GM23248 (cell line): Measurements from ENCODE around the gene MORN1.

ENCODE experiments used
- EZH2 ChIP-seq: fragments of 200-600 bp; sonication (generic); IDR thresholded peaks from 2 replicates; pipeline ENCODE4 v1.6.1; 2018; ENCODE audit warnings: antibody characterized with exemption, mild to moderate bottlenecking; ENCODE audit not compliant: insufficient read depth, poor library complexity, severe bottlenecking
- EZH2phosphoT487 ChIP-seq: fragments of 200-600 bp; sonication (generic); IDR thresholded peaks from 2 replicates; pipeline ENCODE4 v1.6.1; 2018; ENCODE audit warnings: antibody characterized with exemption, moderate library complexity, mild to moderate bottlenecking, low read depth; ENCODE audit not compliant: insufficient read depth

- no peak for TF ChIP-seq EZH2
- no peak for TF ChIP-seq EZH2phosphoT487
These were observed 83.4 kb downstream of the MORN1 start for GRCh38 chr1:2307972-2308371.
